Measurements from ENCODE around the gene HSD3B7.

DNA sequence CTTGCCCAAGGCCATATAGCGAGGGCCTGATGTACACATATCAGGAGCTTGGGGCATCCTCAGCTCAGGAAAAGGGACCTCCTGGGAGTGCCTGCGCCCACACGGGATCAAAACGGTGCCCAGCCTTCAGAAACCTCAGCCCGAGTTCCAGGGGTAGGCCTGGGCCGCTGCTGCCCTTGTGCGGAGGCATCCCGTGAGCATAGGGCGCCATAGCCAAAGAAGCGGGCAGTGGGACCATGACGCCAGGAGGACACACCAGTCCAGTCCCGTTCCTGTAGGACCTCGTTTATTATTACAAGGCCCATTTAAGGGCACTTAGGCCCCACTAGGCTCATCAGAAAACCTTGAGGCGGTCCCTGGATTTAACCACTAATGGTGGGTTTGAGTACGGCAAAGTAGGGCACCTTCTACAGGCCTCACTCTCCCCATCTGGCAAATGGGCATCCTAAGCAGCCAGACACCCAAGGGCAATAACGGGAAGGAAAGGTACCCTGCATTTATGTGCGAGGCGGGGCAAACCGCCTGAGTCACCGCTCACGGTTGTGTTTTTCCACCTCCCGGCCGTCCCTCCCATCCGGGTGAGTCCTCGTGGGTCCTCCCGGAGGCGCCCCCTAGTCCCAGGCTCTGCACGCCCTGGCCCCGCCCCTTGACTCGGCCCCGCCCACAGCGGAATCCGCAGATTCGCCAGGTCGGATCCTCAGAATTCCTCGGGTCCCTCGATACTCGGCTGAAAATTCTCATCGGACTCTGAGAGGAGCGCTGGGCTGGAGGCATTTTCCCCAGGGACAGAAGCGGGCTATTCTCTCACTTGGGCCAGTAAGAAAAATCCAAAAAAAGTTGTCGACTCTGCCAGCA lies 28.2 kb upstream of the HSD3B7 start:
- TF ChIP-seq, protein P1, sequence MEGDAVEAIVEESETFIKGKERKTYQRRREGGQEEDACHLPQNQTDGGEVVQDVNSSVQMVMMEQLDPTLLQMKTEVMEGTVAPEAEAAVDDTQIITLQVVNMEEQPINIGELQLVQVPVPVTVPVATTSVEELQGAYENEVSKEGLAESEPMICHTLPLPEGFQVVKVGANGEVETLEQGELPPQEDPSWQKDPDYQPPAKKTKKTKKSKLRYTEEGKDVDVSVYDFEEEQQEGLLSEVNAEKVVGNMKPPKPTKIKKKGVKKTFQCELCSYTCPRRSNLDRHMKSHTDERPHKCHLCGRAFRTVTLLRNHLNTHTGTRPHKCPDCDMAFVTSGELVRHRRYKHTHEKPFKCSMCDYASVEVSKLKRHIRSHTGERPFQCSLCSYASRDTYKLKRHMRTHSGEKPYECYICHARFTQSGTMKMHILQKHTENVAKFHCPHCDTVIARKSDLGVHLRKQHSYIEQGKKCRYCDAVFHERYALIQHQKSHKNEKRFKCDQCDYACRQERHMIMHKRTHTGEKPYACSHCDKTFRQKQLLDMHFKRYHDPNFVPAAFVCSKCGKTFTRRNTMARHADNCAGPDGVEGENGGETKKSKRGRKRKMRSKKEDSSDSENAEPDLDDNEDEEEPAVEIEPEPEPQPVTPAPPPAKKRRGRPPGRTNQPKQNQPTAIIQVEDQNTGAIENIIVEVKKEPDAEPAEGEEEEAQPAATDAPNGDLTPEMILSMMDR (IDR thresholded peaks at IDR 0.05; ENCODE audit: borderline replicate concordance, extremely low read depth, low read length, poor library complexity, severe bottlenecking): peak; percentile 48
- no peak for TF ChIP-seq EZH2 (IDR thresholded peaks at IDR 0.05; ENCODE audit: borderline replicate concordance, low read depth, low read length, severe bottlenecking)
